HEK293 (cell line): ENCODE results near the gene ETNK2.
"Not testable (repeated sequence)": the region's sequence is repeated elsewhere in the genome, so short reads cannot be mapped to it uniquely, and the experiment has no call there.

Experiments
- CTCF ChIA-PET: fragments of 350-600 bp; formaldehyde crosslinking; extraction: SDS; loops from one replicate; lab custom pipeline; 2021; ENCODE audit warnings: antibody characterized with exemption; lab: Yijun Ruan, JAX
- POLR2A ChIA-PET: fragments of 300-600 bp; formaldehyde crosslinking; extraction: SDS; loops from one replicate; lab custom pipeline; 2020; ENCODE audit warnings: antibody characterized with exemption, inconsistent platforms; lab: Yijun Ruan, JAX
- H3K27ac ChIP-seq: fragments of 200-500 bp; sonication (Bioruptor generic); 2 replicates; pipeline ENCODE4 v1.5.1; 2014; ENCODE audit warnings: low read depth, low read length, control low read depth, inconsistent platforms; ENCODE audit errors: extremely low read depth
- H3K36me3 ChIP-seq, 2 experiments: fragments of 200-500 bp in 1 of 2; sonication (Bioruptor generic) in 1 of 2; 1 replicate in 1 of 2; 2 replicates in 1 of 2; pipeline ENCODE4 v1.5.1; 2014 to 2017; ENCODE audit warnings: inconsistent platforms in 2 of 2, low read length in 2 of 2; ENCODE audit not compliant: control insufficient read depth in 2 of 2, insufficient read depth in 1 of 2
- H3K4me1 ChIP-seq: fragments of 200-500 bp; sonication (Bioruptor generic); 2 replicates; pipeline ENCODE4 v1.5.1; 2014; ENCODE audit warnings: mild to moderate bottlenecking, low read length, inconsistent platforms; ENCODE audit not compliant: control insufficient read depth, insufficient read depth
- H3K4me3 ChIP-seq: 2 replicates; pipeline ENCODE4 v1.5.1; 2011; ENCODE audit warnings: low read depth, mild to moderate bottlenecking, control low read depth, low read length, moderate library complexity
- H3K9me3 ChIP-seq: fragments of 200-500 bp; sonication (Bioruptor generic); 2 replicates; pipeline ENCODE4 v1.5.1; 2014; ENCODE audit warnings: low read depth, low read length, inconsistent platforms; ENCODE audit not compliant: control insufficient read depth, insufficient read depth
- BCL6B ChIP-seq: fragments of 450-650 bp; formaldehyde crosslinking; IDR thresholded peaks from 2 replicates; pipeline ENCODE4 v1.5.1; 2017; ENCODE audit warnings: missing biosample characterization, missing genetic modification characterization
- GFI1B ChIP-seq: fragments of 450-650 bp; formaldehyde crosslinking; IDR thresholded peaks from 2 replicates; pipeline ENCODE4 v1.5.1; 2016; ENCODE audit warnings: missing biosample characterization, missing genetic modification characterization
- HIC1 ChIP-seq: fragments of 450-650 bp; formaldehyde crosslinking; IDR thresholded peaks from 2 replicates; pipeline ENCODE4 v1.5.1; 2016; ENCODE audit warnings: missing biosample characterization, missing genetic modification characterization
- KLF10 ChIP-seq: fragments of 450-650 bp; IDR thresholded peaks from 2 replicates; pipeline ENCODE4 v1.5.1; 2018; ENCODE audit warnings: missing biosample characterization, mild to moderate bottlenecking, missing genetic modification characterization
- MEIS1 ChIP-seq: sonication (generic); formaldehyde crosslinking; IDR thresholded peaks from 2 replicates; pipeline ENCODE4 v1.8.1; 2022; ENCODE audit warnings: missing genetic modification reagents, mild to moderate bottlenecking, borderline replicate concordance
- PRDM1 ChIP-seq: fragments of 450-650 bp; formaldehyde crosslinking; IDR thresholded peaks from 2 replicates; pipeline ENCODE4; 2016; ENCODE audit warnings: missing biosample characterization, missing genetic modification characterization
- REPIN1 ChIP-seq: fragments of 450-650 bp; formaldehyde crosslinking; IDR thresholded peaks from 2 replicates; pipeline ENCODE4 v1.5.1; 2017; ENCODE audit warnings: missing biosample characterization, missing genetic modification characterization, low read depth
- TCF7L2 ChIP-seq: IDR thresholded peaks from 2 replicates; pipeline ENCODE4 v1.6.1; 2011; ENCODE audit warnings: low read depth, mild to moderate bottlenecking, inconsistent platforms, low read length, moderate library complexity, borderline replicate concordance
- ZBTB11 ChIP-seq: fragments of 450-650 bp; formaldehyde crosslinking; conservative IDR thresholded peaks from 2 replicates; pipeline ENCODE4 v1.5.1; 2016; ENCODE audit warnings: low read depth, missing biosample characterization, missing genetic modification characterization
- ZBTB49 ChIP-seq: fragments of 450-650 bp; formaldehyde crosslinking; IDR thresholded peaks from 2 replicates; pipeline ENCODE4 v1.5.1; 2016; ENCODE audit warnings: missing biosample characterization, missing genetic modification characterization, low read depth
- ZFP37 ChIP-seq: fragments of 450-650 bp; formaldehyde crosslinking; IDR thresholded peaks from 2 replicates; pipeline ENCODE4 v1.5.1; 2016; ENCODE audit warnings: missing biosample characterization, missing genetic modification characterization
- ZNF10 ChIP-seq: fragments of 450-650 bp; formaldehyde crosslinking; IDR thresholded peaks from 2 replicates; pipeline ENCODE4 v1.5.1; 2017; ENCODE audit warnings: missing biosample characterization, missing genetic modification characterization
- ZNF121 ChIP-seq: fragments of 450-650 bp; formaldehyde crosslinking; IDR thresholded peaks from 2 replicates; pipeline ENCODE4 v1.5.1; 2016; ENCODE audit warnings: missing biosample characterization, missing genetic modification characterization
- ZNF155 ChIP-seq: fragments of 450-650 bp; formaldehyde crosslinking; IDR thresholded peaks from 2 replicates; pipeline ENCODE4 v1.5.1; 2016; ENCODE audit warnings: missing biosample characterization, missing genetic modification characterization
- ZNF16 ChIP-seq: fragments of 450-650 bp; formaldehyde crosslinking; IDR thresholded peaks from 2 replicates; pipeline ENCODE4 v1.5.1; 2016; ENCODE audit warnings: low read depth, missing biosample characterization, missing genetic modification characterization
- ZNF223 ChIP-seq: fragments of 450-650 bp; formaldehyde crosslinking; IDR thresholded peaks from 2 replicates; pipeline ENCODE4 v1.5.1; 2016; ENCODE audit warnings: missing biosample characterization, missing genetic modification characterization
- ZNF248 ChIP-seq: fragments of 450-650 bp; formaldehyde crosslinking; IDR thresholded peaks from 2 replicates; pipeline ENCODE4 v1.5.1; 2017; ENCODE audit warnings: missing biosample characterization, missing genetic modification characterization
- ZNF266 ChIP-seq: fragments of 450-650 bp; formaldehyde crosslinking; IDR thresholded peaks from 2 replicates; pipeline ENCODE4 v1.5.1; 2016; ENCODE audit warnings: missing biosample characterization, missing genetic modification characterization, low read depth
- ZNF280C ChIP-seq: fragments of 450-650 bp; formaldehyde crosslinking; IDR thresholded peaks from 2 replicates; pipeline ENCODE4 v1.5.1; 2016; ENCODE audit warnings: missing biosample characterization, missing genetic modification characterization
- ZNF292 ChIP-seq: fragments of 450-650 bp; formaldehyde crosslinking; IDR thresholded peaks from 2 replicates; pipeline ENCODE4 v1.5.1; 2016; ENCODE audit warnings: low read depth, missing biosample characterization, missing genetic modification characterization, borderline replicate concordance
- ZNF366 ChIP-seq: fragments of 450-650 bp; formaldehyde crosslinking; conservative IDR thresholded peaks from 2 replicates; pipeline ENCODE4 v1.5.1; 2016; ENCODE audit warnings: missing biosample characterization, missing genetic modification characterization
- ZNF837 ChIP-seq: fragments of 450-650 bp; formaldehyde crosslinking; IDR thresholded peaks from 2 replicates; pipeline ENCODE4 v1.5.1; 2016; ENCODE audit warnings: missing biosample characterization, missing genetic modification characterization

Gene ETNK2

GRCh38 chr1:204091787-204092312 is 60.0 kb downstream of the ETNK2 start:
- H3K4me1 ChIP-seq, result peaks cover 6% of the 10 kb centered on the region; the same call in 1 of the 2 replicates
- ChIA-PET CTCF (no interaction called here), POLR2A (interaction anchor here (1.3 kb wide), 1 partner anchor 11 kb away, joined by 4 read pairs; no protein-coding TSS in a partner anchor)
- no peak overlapping the region for H3K4me3 ChIP-seq
- TF ChIP-seq REPIN1 (tag by site-specific recombination) (no peak), ZNF366 (tag by site-specific recombination) (peak; percentile 52; the same call in 1 of the 2 replicates), PRDM1 (peak; percentile 78), ZBTB49 (no peak), ZFP37 (tag by site-specific recombination) (no peak), ZNF837 (no peak), ZNF121 (tag by site-specific recombination) (peak; percentile 98)
- H3K9me3 ChIP-seq, result no peaks in the 10 kb centered on the region
- H3K27ac ChIP-seq, result no peak overlapping the region
- no peaks in the 10 kb centered on the region for H3K36me3 ChIP-seq

GRCh38 chr1:204091066-204091465 is 60.8 kb downstream of the ETNK2 start:
- Histone ChIP-seq H3K4me3 (no peak overlapping the region), H3K36me3 (no peaks in the 10 kb centered on the region), H3K9me3 (no peaks in the 10 kb centered on the region), H3K27ac (no peak overlapping the region), H3K4me1 (peaks cover 6% of the 10 kb centered on the region; the same call in 1 of the 2 replicates)
- ChIA-PET CTCF (no interaction called here), POLR2A (interaction anchor here (1.3 kb wide), 1 partner anchor 11 kb away, joined by 4 read pairs; no protein-coding TSS in a partner anchor)
- TF ChIP-seq BCL6B (tag by site-specific recombination), result no peak
- no peak for TF ChIP-seq TCF7L2
- no peak for TF ChIP-seq ZNF10
- TF ChIP-seq MEIS1 (CRISPR knock-in tag), result no peak
- TF ChIP-seq ZNF121 (tag by site-specific recombination), result no peak
- no peak for TF ChIP-seq ZNF292 (tag by site-specific recombination)
- TF ChIP-seq ZNF155, result no peak
- no peak for TF ChIP-seq ZNF223 (tag by site-specific recombination)
- no peak for TF ChIP-seq ZBTB11 (tag by site-specific recombination)
- no peak for TF ChIP-seq ZNF266 (tag by site-specific recombination)
- no peak for TF ChIP-seq ZNF248 (tag by site-specific recombination)
- no peak for TF ChIP-seq ZNF280C (tag by site-specific recombination)
- no peak for TF ChIP-seq ZNF16 (tag by site-specific recombination)
- TF ChIP-seq GFI1B, result no peak
- TF ChIP-seq KLF10 (tag by site-specific recombination), result no peak
- TF ChIP-seq HIC1, result no peak

- POLR2A ChIA-PET, H3K4me3 ChIP-seq, H3K36me3 ChIP-seq, H3K27ac ChIP-seq, H3K4me1 ChIP-seq, H3K9me3 ChIP-seq: not testable (repeated sequence)
- CTCF ChIA-PET, result interaction anchor here (0.6 kb wide), 1 partner anchor 42 kb away, joined by 4 read pairs; no protein-coding TSS in a partner anchor
Observed at GRCh38 chr1:204090132-204090531, 61.7 kb downstream of the ETNK2 start.
